ENCODE data around the gene WIPF2.
"Not testable (repeated sequence)": the region's sequence is repeated elsewhere in the genome, so short reads cannot be mapped to it uniquely, and the experiment has no call there.

WIPF2 gene

DNA sequence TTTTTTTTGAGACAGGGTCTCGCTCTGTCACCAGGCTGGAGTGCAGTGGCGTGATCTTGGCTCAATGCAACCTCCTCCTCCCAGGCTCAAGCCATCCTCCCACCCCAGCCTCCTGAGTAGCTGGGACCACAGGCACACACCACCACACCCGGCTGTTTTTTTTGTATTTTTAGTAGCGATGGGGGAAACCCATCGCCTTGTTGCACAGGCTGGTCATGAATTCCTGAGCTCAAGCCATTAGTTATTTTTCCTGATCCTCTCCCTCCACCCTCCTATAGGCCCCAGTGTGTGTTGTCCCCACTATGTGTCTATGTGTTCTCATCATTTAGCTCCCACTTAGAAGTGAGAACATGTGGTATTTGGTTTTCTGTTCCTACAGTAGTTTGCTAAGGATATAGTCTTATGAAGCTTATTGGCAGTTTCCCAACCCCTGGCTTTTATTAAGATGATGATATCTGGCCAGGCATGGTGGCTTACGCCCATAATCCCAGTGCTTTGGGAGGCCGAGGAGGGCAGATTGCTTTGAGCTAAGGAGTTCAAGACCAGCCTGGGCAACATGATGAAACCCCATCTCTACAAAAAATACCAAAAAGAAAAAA lies 80.2 kb downstream of the WIPF2 start:
- not testable (repeated sequence) for DNase-seq

- no peak for DNase-seq
These were observed 82.2 kb downstream of the WIPF2 start for GRCh38 chr17:40301315-40301714.

DNA sequence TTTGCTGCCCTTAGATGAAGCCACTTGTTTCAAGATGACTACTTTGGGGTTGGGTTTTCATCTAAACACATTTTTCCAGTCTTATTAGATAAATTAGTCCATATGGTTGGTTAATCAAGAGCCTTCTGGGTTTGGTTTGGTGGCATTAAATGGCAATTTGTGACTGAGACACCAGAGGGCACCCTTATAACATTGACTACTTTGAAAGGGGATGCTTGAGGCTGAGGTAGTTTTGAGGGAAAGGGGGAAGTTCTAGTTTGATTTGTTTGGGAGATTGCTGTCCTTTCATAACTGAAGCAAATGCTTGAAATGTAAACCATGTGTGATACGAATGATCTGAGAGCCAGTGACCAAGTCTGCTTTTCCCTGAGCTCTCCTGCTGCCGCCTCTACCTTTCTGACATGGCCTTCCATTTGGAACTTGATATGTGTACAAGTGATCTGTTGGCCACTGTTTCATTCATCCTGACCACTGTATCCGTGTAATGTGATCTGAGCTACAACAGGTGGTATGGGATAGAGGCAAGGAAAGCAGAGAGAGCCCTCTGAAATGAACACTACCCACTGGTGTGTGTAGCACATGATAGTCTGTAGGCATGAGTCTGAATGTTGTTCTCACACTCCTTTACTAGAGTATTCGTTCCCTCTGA lies 84.0 kb downstream of the WIPF2 start:
- no peak for DNase-seq

GRCh38 chr17:40303708-40304551 lies 84.8 kb downstream of the WIPF2 start:
- DNase-seq, result no peak

DNA sequence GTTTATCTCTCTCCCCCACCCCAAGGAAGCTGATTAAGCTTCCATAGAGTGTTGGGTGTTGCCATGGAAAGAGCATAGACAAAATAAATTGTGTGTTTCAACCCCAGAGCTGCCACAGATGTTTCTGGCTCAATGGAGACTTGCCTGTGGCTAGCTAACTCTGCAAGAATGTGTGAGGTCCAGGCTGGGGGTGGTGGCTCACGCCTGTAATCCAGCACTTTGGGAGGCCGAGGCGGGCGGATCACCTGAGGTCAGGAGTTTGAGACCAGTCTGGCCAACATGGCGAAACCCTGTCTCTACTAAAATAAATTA lies 85.4 kb downstream of the WIPF2 start:
- DNase-seq, result not testable (repeated sequence)

GRCh38 chr17:40304866-40305265 lies 85.8 kb downstream of the WIPF2 start:
- DNase-seq, result not testable (repeated sequence)

DNA sequence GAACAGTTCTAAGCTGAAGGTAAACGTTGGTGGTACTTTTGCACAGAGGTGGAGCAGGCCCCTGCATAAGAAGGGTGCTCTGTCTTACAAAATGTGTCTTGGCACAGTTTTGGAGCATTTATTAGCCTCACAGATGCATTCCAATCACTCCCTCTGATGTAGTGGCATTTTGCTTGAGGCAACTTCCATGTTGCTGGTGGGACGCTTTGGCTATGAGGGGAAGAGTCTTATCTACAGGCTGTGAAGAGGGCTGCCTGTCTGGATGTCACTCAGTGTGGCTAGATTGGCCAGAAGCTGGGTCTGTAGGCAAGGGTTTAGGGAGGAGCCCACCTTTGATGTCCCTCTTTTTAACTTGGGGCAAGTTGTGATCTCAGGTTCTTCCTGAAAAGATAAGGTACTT lies 87.3 kb downstream of the WIPF2 start:
- no peak for DNase-seq

GRCh38 chr17:40307001-40307730 lies 88.1 kb downstream of the WIPF2 start:
- no peak for DNase-seq

GRCh38 chr17:40307740-40308239 lies 88.7 kb downstream of the WIPF2 start:
- no peak for DNase-seq

DNA sequence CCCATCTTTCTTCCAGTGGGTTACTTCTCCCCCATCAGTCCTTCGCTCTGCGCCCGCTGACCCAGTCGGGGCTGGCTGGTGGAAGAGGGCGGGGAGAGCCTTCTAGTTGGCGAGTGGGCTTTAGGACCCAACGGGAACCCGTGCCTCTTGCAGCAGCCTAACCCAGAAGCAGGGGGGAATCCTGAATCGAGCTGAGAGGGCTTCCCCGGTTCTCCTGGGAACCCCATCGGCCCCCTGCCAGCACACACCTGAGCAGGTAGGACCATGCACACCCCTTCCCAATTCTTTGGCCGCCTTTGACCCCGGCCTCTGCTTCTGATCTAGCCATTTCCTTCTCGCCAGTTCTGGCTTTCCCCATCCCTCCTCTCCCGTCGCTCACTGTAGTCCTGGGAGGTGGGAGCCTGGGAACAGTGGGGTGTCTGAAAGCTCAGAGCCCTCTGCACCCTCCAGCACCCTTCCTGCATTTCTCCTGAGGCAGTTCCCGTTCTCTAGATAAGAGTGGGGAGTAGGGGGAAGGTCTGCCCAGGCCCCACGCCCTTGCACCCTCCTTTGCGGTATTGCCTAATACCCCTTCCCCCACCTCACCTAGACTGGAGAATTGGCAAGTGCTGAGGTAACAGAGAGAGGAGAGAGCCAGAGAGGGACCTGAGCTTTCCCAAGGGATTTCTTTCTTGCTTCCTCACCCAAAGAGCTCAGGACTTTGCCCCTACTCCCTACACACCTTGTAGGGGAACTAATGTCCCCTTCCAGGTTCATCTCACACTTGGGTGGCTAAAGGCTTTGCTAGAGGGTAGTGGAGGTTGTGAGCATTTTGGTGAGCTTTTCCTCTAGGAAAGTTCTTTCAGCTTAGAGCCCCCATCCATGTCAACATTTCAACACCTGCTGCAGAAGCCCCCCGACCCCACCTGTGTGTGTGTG lies 90.2 kb downstream of the WIPF2 start, which contains the start of gene RARA:
Gene RARA (plus strand): TSS at position 150 of the 918 bp plus-strand sequence. CDS start 22,039 bp downstream, outside the sequence.
- no peak for DNase-seq

DNA sequence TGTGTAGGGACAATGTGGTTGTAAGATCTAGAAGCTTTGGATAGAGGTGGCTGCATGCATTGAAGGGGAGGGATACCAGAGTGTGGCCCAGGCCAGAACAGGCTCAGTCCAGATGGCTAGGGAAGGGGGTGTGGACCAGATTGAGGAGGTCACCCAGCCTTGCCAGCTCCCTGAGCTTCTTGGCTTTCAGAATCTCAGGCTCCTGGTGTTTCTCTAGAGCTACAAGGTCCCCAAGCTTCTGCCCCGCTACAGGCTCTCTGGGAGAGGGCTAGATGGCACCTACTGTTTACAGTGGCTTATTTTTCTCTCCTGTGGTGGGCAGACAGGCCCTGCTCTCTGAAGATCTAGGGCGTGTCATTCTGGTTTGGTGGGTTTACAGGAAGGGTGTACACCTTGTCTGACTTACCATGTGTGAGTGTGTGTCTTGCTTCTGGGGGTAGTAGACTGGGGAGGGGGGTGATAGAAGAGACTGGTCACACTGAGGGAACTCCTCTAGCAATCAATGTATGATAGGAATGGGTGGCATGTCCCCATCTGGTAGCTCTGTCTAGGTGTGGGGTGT lies 90.9 kb downstream of the WIPF2 start:
- no peak for DNase-seq

- no peak for DNase-seq
These were observed 91.8 kb downstream of the WIPF2 start for GRCh38 chr17:40310882-40311391.

- no peak for DNase-seq
These were observed 92.5 kb downstream of the WIPF2 start for GRCh38 chr17:40311575-40311974.

GRCh38 chr17:40312131-40312731 lies 93.1 kb downstream of the WIPF2 start:
- DNase-seq, result no peak

GRCh38 chr17:40312893-40313667 lies 94.0 kb downstream of the WIPF2 start:
- no peak for DNase-seq

DNA sequence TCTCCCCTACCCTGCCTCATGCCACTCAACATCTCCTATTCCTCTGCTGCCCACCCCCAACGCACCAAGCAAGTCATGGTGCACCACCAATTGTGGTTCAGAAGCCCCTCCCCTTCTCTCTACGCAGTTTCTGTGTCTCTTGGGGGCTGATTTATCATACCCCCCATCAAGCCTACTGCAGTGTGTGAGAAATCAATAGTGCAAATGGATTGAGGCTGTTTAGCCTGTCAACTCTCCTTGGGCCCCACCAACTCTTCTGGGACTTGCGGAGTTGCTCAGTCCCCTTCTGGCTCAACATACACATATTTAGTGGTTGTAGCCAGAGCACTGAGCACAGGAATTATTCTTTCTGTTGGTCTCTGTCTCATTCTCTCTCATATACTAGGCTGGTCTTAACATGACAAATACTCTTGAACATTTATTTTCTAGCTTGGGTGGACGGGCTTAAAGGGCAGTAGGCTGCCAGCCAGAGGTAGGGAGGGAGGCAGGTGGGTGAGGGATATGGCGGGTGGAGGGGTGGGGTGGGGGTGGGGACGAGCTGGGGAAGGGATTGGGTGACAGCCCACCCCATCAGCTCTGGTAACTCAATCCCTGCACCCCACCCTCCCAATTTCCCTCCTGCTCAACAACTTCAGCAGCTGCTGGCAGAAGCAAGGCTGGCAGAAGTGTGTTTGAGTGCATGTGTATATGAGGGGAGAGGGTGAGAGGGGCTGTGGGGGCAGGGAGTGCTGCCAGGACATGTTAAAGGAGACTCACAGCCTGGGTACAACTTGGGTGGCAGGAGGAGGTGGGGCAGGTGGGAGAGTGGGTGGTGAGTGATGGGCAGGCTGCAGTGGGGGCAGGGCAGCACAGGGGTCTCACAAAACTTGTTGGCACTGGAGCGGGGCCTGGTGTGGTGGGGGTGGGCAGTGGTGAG lies 94.8 kb downstream of the WIPF2 start:
- no peak for DNase-seq

- no peak for DNase-seq
These were observed 95.5 kb downstream of the WIPF2 start for GRCh38 chr17:40314584-40314956.

DNA sequence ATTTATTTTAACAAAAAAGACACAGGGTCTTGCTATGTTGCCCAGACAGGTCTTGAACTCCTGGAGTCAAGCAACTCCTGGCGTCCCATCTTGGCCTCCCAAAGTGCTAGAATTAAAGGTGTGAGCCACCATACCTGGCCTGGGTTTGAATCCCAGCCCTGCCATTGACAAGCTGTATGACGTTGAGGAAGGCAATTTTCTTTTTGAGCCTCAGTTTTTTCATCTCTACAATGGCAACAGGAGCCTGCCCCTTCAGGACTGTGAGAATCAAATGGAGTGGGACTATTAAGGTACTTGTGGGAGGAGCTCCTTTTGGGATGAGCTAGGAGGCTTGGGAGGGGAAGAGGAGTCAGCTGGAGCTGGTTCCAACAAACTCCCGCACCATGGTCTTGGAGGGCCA lies 96.1 kb downstream of the WIPF2 start:
- no peak for DNase-seq
